GM12878 (cell line): ENCODE data around the gene ZNF804B.

Source experiments
- BCL11A ChIP-seq: IDR thresholded peaks from 2 replicates; pipeline ENCODE4 v1.6.1; 2011; ENCODE audit warnings: low read depth, low read length
- EP300 ChIP-seq, 2 experiments: fragments of 150-350 bp in 1 of 2; IDR thresholded peaks; 2 replicates each; pipeline ENCODE4 v1.6.1; 2011 to 2012; ENCODE audit warnings: low read depth in 2 of 2, low read length in 2 of 2, borderline replicate concordance in 1 of 2, improper control_type of control experiment in 1 of 2, inconsistent platforms in 1 of 2; ENCODE audit not compliant: control insufficient read depth in 1 of 2
- JUNB ChIP-seq: IDR thresholded peaks from 2 replicates; pipeline ENCODE4 v1.6.1; 2016; ENCODE audit warnings: antibody characterized with exemption, mild to moderate bottlenecking
- POLR2AphosphoS5 ChIP-seq: IDR thresholded peaks from 2 replicates; pipeline ENCODE4 v1.6.1; 2011; ENCODE audit warnings: mild to moderate bottlenecking, low read length, inconsistent platforms
- RCOR1 ChIP-seq: conservative IDR thresholded peaks from 2 replicates; pipeline ENCODE4 v1.6.1; 2012; ENCODE audit warnings: low read depth, low read length, improper control_type of control experiment
- SMC3 ChIP-seq: IDR thresholded peaks from 2 replicates; pipeline ENCODE4 v1.6.1; 2011; ENCODE audit warnings: low read length, improper control_type of control experiment, borderline replicate concordance
- SUZ12 ChIP-seq: fragments of 200-600 bp; sonication (generic); IDR thresholded peaks from one replicate; pipeline ENCODE4 v1.6.1; 2018; ENCODE audit warnings: antibody characterized with exemption, mild to moderate bottlenecking; ENCODE audit not compliant: unreplicated experiment
- TARDBP ChIP-seq: IDR thresholded peaks from 2 replicates; pipeline ENCODE4 v1.6.1; 2016; ENCODE audit warnings: borderline replicate concordance
- TCF7 ChIP-seq: IDR thresholded peaks from 2 replicates; pipeline ENCODE4 v1.6.1; 2014; ENCODE audit warnings: antibody characterized with exemption, borderline replicate concordance
- TF ChIP-seq, protein P1 (sequence below), 3 experiments: IDR thresholded peaks in 2 of 3; conservative IDR thresholded peaks in 1 of 3; 2 replicates each; pipeline ENCODE4 v1.5.1; 2011; ENCODE audit warnings: low read depth in 3 of 3, low read length in 3 of 3, mild to moderate bottlenecking in 3 of 3, control low read depth in 2 of 3, moderate library complexity in 2 of 3, inconsistent platforms in 1 of 3, mixed read lengths in 1 of 3; ENCODE audit not compliant: control insufficient read depth in 2 of 3, insufficient read depth in 1 of 3; ENCODE audit errors: extremely low read depth in 1 of 3

DNA sequence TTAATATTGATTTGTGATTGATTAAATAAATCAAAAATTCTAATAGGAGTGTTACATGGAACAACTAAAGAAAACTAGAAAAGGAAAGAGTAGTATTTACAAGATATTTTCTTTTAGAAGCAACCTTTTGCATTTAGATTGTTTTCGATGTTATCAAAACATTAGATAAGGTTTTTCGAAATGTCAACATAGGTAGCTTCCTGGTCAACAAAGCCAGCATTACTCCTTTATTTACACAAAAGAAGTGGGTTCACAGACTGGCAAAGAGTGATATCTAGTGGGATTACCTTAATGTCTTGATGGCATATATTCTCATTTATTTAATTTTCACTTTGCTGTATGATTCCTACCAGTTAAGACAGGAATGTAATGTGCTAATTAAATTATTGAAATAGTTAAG, 153.4 kb downstream of the ZNF804B start:
- TF ChIP-seq SMC3 (no peak), EP300 (IDR thresholded peaks at IDR 0.05; ENCODE audit: borderline replicate concordance in 1 of 2, control insufficient read depth in 1 of 2, low read depth in 2 of 2, low read length in 2 of 2) (no peak), TCF7 (no peak), POLR2AphosphoS5 (no peak), TARDBP (no peak), BCL11A (no peak), SUZ12 (no peak), JUNB (no peak), RCOR1 (no peak)
- TF ChIP-seq, protein P1, sequence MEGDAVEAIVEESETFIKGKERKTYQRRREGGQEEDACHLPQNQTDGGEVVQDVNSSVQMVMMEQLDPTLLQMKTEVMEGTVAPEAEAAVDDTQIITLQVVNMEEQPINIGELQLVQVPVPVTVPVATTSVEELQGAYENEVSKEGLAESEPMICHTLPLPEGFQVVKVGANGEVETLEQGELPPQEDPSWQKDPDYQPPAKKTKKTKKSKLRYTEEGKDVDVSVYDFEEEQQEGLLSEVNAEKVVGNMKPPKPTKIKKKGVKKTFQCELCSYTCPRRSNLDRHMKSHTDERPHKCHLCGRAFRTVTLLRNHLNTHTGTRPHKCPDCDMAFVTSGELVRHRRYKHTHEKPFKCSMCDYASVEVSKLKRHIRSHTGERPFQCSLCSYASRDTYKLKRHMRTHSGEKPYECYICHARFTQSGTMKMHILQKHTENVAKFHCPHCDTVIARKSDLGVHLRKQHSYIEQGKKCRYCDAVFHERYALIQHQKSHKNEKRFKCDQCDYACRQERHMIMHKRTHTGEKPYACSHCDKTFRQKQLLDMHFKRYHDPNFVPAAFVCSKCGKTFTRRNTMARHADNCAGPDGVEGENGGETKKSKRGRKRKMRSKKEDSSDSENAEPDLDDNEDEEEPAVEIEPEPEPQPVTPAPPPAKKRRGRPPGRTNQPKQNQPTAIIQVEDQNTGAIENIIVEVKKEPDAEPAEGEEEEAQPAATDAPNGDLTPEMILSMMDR (IDR thresholded peaks at IDR 0.05 in 2 of 3, conservative IDR thresholded peaks at IDR 0.05 in 1 of 3; ENCODE audit: control insufficient read depth in 2 of 3, extremely low read depth in 1 of 3, insufficient read depth in 1 of 3, low read depth in 3 of 3, low read length in 3 of 3) = no peak
